PFSK-1 (cell line): Measurements from ENCODE around the gene RSAD2.

Experiments used
- POLR2AphosphoS5 ChIP-seq: IDR thresholded peaks from 2 replicates; pipeline ENCODE4 v1.6.1; 2012; ENCODE audit warnings: low read depth, mild to moderate bottlenecking, control low read depth, low read length, moderate library complexity
- REST ChIP-seq, 2 experiments: IDR thresholded peaks; 2 replicates each; pipeline versions ENCODE4 v1.6.1 to v1.8.0; 2011 to 2012; ENCODE audit warnings: low read depth in 2 of 2, low read length in 2 of 2, control low read depth in 1 of 2, inconsistent platforms in 1 of 2, mild to moderate bottlenecking in 1 of 2, moderate library complexity in 1 of 2; ENCODE audit not compliant: insufficient read depth in 1 of 2
- SIN3A ChIP-seq: IDR thresholded peaks from 2 replicates; pipeline ENCODE4 v1.6.1; 2012; ENCODE audit warnings: mild to moderate bottlenecking, low read length, moderate library complexity, borderline replicate concordance; ENCODE audit not compliant: insufficient read depth

GRCh38 chr2:6881516-6881915 lies 3.9 kb downstream of the RSAD2 start:
- TF ChIP-seq POLR2AphosphoS5 (no peak), SIN3A (no peak), REST (IDR thresholded peaks at IDR 0.05; ENCODE audit: insufficient read depth in 1 of 2, low read depth in 2 of 2, low read length in 2 of 2) (no peak)
